DND-41 (cell line): Measurements from ENCODE around the gene PLIN3.

Experiments used
- EZH2 ChIP-seq: IDR thresholded peaks from 3 replicates; pipeline ENCODE4 v1.6.1; 2012; ENCODE audit warnings: borderline replicate concordance, low read depth, mild to moderate bottlenecking, moderate library complexity, low read length, inconsistent platforms; ENCODE audit not compliant: severe bottlenecking
- TF ChIP-seq, protein P1 (sequence below): IDR thresholded peaks from 2 replicates; pipeline ENCODE4 v1.5.1; 2012; ENCODE audit warnings: borderline replicate concordance, low read length, moderate library complexity, mild to moderate bottlenecking; ENCODE audit not compliant: poor library complexity, severe bottlenecking; ENCODE audit errors: extremely low read depth

GRCh38 chr19:4823577-4823976 is 43.9 kb downstream of the PLIN3 start:
- TF ChIP-seq, protein P1, sequence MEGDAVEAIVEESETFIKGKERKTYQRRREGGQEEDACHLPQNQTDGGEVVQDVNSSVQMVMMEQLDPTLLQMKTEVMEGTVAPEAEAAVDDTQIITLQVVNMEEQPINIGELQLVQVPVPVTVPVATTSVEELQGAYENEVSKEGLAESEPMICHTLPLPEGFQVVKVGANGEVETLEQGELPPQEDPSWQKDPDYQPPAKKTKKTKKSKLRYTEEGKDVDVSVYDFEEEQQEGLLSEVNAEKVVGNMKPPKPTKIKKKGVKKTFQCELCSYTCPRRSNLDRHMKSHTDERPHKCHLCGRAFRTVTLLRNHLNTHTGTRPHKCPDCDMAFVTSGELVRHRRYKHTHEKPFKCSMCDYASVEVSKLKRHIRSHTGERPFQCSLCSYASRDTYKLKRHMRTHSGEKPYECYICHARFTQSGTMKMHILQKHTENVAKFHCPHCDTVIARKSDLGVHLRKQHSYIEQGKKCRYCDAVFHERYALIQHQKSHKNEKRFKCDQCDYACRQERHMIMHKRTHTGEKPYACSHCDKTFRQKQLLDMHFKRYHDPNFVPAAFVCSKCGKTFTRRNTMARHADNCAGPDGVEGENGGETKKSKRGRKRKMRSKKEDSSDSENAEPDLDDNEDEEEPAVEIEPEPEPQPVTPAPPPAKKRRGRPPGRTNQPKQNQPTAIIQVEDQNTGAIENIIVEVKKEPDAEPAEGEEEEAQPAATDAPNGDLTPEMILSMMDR: no peak
- no peak for TF ChIP-seq EZH2
